Measurements from ENCODE around the gene MED14.

The MED14 gene

DNA sequence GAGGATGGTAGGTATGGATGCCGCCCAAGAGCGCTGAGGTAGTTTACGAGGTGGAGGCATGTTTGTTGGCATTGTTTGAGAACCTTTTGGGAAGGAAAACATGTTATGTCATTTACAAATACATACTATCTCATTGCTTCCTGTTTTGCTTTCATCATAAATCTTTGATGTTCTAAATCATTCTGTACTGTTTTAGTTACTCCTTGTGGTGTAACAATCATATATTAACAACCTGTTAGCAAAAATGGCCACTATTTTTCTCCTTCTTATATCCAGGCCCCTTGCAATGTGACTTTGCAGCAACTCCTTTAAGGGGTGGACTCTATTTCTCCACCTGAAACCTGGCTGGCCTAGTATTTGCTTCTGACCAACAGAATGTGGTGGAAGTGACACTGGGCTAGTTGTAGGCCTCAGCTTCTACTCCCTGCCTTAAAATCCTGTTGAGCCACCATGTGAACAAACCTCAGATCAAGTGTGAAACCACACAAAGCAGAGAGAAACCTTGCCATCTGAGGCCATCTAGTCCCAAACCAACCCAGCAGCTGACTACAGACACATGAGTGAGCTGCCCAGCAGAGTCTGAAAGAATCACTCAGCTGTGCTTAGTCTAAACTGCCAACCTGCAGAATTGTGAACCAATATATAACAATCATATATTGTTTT is 72.1 kb downstream of the MED14 start:
- no peak for DNase-seq

DNA sequence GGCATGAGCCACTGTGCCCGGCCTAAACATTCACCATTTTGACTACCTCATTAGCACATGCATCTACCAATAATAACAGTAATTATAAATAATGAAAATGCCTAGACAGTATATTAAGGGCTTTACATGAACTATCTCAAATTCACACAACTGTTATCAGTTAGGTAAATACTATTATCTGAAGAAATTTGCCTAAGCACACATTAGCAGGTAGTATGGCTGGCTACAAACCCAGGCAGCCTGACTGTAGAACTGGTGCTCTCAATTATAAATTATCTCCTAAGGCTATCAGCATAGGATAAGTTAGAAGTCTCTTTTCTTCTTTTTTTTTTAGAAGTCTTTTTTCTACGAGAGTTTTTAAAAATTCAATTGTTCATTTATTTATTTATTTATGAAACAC is 73.9 kb downstream of the MED14 start:
- DNase-seq, result no peak

DNA sequence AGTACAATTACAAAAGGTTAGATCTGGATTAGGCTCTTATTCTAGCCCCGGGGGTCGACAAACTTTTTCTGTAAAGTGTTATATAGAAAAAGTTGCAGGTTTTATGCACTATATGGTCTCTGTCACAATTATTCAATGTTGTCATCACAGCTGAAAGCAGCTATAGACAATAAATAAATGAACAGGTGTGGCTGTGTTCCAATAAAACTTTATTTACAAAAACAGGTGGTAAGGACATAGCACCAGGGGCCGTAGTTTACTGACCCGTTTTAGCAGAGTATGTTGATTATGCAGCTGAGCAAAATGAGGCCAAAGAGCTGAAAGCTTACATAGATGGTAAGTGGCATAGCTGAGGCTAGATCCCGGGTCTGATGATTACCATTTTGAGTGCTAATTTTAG is 75.0 kb downstream of the MED14 start:
- DNase-seq, result no peak

DNA sequence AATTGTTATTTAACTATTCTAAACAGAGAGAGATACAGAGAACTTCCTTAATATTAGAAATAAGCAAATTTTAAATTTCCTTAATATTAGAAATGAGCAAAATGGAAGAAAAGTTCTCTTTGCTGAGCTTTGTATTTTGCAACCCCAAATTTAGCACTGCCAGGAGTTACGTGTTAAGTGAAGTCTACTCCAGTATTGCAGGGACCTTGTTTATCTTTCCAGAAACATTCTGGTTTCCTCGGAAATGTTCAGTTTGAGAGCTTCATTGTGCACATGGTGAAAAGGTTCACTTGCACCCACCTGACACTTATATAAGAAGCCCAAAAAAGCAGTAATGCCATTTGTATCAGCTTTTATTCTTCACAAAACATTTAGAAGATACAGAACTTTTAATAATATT is 81.8 kb downstream of the MED14 start:
- DNase-seq, result no peak

DNA sequence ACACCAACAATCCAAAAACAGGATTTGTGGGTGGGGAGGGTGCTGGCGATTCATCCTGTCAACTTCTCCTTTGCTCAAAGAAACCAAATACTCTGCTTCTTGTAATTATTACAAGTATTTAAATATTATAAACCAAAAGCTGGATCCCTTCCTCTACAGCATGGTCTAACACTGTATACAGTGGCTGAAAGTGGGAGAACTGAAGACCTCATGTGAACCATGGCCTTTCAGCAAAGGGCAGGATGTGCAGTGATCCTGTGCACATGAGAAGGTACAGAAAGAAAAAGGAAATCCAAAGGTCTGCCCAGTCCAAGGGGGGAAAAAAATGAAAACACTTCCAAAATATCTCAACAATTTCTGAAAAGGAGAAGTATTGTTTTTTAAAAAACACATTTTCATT is 82.7 kb downstream of the MED14 start:
- DNase-seq, result no peak

DNA sequence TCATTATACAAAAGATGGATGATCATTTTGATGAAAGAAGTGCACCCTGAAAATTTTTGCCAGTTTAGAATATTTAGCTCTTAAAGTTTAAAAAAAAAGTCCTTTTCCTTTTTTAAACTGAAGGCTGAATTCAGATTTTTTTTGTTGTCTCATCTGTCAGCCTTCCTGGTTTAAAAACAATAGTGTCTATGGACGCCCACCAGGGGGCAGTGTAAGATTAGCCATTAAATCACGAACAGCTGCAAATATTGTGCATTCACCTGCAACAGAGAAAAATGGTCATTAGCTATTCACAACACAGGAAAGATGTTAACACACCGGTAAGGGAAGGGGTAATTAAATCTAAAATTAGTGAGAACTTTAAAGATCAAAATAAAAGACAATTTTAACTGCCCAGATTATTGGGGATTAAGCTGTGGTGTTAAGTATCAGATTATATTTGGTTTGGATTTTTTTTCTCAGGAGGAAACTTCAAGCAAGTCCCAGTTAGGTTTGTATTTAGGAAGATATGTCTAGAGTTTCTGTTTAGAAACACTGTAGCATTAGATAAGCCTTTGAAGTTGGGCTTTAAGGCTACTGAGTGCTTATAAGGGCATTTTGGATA is 83.6 kb downstream of the MED14 start:
- DNase-seq, result peak; percentile 56

DNA sequence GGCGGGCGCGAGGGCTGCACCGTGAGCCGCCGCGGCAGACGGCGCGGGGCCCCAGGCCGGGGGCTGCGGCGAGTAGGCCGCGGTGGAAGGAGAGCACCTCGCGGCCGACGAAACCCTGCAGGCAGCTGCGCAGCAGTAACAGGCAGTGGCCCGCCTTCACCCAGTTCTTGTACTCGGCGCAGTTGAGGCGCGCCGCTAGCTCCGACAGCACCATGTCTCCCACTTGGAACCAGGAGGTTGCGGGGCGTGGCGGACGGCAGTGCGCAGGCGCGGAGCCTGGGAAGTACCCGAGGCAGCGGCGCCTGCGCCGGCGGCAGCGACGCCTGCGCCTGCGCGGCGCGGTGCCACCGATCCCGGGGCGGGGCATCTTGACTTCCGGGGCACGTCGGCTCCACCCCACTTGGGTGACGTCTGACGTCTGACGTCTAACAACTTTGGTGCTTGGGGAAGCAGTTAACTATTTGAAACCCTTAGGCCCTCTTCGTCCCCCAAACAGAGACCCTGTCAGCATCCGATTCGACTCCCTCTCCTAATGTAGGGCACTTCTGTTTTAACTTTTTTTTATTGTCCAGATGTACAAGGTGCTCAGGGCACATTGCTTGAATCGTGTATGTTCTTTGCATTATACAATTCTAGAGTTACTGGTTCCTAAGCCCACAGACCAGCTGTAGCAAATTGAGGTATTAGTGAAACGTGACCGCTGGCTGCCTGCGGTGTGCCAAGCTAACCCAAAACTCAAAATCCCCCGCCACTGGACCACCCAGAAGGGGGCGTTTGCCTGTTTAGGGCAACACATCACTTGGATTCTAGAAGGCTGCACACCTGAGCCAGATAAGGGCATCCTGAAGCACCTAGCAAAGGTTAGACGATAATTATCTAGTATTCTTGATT is 87.8 kb downstream of the MED14 start, which contains the start of gene CXorf38:
CXorf38 (minus strand) TSS at position 255 of the 891 bp plus-strand sequence; CDS start at position 214, 41 bp downstream.
- DNase-seq, result peak; percentile 88

DNA sequence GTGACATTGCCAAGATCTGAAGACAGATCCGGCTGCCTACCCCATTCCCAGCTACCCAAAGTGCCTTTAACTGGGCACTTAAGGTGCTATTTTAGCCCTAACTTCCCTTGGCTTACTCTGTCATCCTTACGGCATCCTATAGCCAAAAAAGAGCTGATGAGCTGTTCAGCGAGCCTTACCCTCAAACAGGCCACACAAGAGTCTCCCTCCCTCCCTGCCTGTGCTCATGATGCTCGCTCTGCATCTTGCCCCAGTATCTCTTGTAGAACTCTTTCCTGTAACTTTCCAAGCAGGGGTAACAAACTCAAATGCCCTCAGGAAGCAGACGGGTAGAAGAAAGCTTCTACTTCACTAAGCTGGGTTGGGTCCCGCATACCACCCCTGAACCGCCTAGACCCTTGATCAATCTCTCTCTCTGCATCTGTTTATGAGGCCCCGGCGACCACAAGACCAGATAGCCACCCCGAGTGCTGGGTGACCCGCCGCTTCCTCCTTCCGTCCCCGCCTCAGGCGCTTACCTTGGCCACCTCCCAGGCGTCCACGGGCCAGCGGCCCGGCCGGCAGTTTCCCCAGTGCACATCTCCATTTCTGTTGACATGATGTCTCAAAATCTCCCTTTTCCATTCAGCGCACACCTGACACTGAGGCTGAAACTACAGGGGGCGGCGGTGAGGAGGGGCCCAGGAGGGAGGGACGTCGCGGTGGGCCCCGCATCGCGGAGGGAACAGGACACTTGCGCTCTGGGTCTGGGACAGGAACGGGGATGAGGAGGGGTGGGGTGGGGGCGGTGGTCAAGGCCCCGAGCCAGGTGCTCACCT is 88.6 kb downstream of the MED14 start:
- peak; percentile 12 for DNase-seq

DNA sequence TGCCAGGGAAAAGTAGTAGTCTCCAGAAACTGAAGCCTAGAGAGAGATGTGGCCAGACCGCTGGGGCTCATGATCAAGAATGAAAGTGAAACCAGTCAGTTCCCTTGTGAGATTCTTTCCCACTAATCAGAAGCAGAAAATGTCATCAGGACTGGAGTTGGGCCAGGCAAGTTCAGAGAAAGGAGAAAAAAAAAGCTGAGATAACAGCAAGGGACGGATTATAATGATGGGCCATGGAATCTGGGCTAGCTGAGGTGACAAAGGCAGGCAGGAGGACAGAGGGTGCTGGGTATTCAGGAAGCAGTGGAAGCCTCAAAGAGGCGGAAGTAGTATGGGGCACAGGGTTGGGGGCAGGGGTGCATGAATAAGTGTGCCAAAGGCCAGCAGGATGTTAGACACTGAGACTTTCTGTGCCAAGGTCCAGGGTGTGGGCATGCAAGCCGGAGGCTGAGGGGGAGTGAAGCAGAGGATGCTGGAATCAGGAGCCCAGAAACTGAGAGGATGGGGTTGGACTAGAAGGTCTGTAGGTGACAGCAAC is 90.5 kb downstream of the MED14 start:
- DNase-seq, result peak; percentile 6

DNA sequence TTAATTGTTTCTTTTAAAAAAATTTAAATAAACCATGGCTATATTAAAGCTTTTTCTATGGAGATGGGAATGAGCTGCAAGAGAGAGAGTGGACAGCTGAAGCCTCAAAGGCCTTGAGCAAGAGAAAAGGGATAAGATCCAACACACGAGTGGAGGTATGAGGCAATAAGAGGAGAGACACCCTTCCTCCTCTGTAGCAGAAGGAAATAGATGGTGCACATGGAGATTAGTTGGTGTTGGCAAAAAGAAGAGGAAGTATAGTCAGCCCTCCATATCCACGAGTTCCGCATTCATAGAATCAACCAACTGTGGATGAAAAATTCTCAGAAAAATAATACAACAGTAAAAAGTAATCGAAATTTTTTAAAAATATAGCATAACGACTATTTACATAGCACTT is 91.2 kb downstream of the MED14 start:
- DNase-seq, result no peak

DNA sequence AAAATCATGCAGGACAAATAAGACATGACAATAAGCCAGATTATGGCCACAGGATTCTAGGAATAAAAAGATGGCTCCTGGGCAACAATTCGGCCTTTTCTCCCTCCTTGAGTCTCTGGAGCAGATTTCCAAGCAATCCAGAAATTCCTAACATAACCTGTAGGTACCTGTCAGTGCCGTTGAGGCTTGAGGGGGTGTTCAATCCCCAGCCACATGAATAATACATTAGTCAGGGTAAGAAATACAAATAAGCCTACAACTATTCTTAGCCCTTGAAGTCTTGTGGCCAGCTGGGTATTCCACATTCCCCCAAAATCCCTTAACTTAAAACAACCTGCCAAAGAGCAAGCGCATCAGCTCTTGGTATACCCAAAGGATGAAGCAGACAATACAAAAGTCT is 97.7 kb downstream of the MED14 start:
- no peak for DNase-seq

DNA sequence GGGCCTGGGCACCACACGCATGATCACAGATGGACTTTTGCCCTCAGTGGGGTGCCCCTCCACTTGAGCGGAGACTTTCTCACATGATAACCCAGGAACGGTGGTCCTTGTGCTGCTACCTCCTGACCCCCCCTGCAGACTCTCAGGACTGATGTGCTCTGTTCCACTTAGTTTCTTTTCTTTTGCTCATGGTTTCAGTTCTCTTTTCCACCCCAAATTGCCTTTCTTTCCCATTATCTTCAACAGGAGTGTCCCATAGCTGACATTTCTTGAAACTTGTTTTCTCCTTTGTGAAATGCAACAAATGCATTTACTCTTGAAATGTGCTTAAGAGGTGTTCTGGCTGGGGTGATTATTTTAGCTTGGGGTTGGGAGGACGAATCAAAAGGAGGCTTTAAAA is 103.1 kb downstream of the MED14 start:
- no peak for DNase-seq

DNA sequence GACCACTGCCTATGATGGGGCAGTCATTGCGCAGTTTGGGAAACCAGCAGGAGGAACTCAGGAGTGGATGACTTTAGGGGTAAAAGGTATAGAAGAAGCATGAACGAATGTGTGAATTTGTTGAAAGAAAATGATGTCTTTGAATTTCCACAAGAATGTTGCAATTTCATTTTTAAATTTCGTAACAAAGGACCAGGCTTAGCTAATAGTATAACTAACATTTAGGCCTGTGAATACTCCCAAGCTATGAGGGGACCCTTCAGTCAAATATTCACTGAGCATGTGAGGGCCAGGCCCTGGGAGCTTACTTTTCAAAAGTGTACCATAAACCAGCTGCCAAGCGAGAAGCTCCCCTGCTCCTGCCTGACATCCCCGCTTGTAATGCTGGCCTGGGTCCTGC is 106.8 kb downstream of the MED14 start:
- DNase-seq, result no peak

DNA sequence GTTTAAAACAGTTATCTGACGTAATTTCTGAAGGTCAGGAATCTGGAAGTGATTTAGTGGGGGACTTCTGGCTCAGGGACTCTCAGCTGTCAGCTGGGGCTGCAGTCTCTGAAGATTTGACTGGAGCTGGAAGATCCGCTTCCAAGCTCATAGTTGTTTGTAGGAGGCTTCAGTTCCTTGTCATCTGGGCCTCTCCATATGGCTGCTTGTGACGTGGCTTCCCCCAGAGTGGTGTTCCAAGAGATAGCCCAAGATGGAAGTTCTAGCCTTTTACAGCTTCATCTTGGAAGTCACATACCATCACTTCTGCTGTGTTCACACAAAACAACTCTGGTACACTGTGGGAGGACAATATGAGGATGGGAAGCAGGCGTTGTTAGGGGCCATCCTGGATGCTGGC is 110.0 kb downstream of the MED14 start:
- no peak for DNase-seq

DNA sequence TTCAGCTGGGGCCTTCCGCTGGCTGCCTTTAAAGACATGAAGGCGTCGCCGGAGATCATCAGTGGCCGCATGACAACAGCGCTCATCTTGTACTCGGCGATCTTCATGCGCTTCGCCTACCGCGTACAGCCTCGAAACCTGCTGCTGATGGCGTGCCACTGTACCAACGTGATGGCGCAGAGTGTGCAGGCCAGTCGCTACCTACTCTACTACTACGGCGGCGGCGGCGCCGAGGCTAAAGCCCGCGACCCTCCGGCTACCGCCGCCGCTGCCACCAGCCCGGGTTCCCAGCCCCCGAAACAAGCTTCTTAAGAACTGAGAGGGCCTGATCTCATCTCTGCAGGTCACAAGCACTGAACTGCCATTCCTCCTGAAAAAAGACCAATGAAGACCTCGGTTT is 111.7 kb downstream of the MED14 start:
- no peak for DNase-seq

DNA sequence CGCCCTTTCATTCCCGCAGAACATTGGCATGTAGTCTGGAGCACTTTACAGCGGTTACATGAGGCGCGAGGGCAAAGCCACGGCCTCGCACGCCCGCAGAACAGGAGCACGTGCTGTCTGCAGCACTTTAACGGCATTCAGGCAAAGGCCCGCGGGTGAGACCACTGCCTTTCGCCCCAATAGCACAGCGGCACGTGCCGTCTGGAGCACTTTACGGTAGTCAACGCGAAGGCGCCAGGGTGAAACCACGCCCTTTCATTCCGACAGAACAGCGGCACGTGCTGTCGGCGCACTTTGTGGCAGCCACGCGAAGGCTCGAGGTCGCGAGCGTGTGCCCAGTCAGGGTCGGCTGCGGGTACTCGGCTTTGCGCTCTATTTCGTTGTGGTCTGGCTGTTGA is 112.2 kb downstream of the MED14 start, which contains the start of gene MPC1L:
MPC1L (plus strand) TSS at position 290 of the 398 bp plus-strand sequence. CDS start 138 bp downstream, outside the sequence.
- DNase-seq, result no peak

DNA sequence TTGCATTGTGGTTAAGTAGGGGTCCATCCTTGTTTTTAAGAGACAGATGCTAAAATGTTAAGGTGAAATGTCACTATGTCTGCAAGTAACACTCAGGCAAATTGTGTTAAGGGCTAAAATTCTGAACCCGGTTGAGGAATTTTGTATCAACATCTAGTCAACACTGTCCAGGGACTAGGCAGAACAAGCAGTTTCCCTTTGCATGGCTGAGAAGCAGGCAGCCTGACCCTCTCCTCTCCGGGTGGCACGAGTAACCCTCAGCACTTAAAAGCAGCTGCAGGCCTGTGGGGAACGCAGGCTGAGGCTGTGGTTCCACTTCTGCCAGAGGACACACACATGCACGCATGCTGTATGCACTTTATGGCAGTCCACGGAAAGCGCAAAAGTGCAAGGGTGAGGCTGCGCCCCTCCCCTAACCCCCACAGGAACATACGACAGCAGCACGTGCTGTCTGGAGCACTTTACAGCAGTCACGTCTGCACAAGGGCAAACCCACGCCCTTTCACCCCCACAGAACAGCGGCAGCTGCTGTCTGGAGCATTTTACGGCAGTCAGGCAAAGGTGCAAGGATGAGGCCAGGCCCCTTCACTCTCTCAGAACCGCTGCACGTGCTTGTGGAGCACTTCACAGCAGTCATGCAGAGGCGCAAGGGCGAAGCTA is 112.7 kb downstream of the MED14 start:
- DNase-seq, result no peak

DNA sequence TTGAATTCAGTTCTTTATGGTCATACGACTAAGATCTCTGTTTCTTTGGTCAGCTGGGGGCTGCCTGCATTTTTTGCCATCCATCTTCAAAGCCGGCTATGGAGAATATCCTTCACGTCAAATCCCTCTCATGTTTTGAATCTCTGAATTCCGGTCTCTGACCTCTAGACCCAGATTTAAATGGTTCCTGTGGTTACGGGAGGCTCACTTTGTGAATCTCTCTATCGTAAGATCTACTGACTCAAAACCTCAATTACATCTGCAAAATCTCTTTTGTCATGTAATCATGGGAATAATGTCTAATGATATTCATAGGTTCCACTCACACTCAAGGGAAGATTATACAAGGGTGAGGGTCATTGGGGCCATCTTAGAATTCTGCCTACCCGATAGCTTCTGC is 117.8 kb downstream of the MED14 start:
- no peak for DNase-seq

DNA sequence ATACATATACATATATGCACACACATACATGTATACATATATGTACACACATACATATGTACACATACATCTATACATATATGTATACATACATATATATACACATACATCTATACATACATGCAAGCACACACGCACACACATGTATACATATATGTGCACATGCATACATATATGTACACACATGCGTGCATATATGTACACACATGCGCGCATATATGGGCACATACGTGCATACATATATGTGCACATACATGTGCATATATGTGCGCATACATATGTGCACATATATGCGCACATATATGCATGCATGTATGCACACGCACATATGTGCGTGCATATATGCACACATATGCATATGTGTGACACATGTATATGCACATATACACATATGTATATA is 119.4 kb downstream of the MED14 start:
- no peak for DNase-seq

DNA sequence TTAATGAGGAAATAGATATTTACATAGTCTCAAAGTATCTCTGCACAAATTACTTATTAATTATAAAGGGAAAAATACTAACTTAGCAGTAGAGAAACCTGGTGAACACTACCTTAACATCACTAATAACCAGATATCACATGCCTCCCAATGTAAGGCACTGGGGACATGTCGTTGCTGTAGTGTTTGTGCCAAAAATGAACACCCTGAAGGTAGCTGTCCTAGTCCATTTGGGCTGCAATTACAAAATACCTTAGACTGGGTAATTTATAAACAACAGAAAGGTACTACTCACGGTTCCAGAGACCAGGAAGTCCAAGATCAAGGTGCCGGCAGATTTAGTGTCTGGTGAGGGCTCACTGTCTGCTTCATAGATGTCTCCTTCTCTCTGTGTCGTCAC is 122.8 kb downstream of the MED14 start:
- no peak for DNase-seq

DNA sequence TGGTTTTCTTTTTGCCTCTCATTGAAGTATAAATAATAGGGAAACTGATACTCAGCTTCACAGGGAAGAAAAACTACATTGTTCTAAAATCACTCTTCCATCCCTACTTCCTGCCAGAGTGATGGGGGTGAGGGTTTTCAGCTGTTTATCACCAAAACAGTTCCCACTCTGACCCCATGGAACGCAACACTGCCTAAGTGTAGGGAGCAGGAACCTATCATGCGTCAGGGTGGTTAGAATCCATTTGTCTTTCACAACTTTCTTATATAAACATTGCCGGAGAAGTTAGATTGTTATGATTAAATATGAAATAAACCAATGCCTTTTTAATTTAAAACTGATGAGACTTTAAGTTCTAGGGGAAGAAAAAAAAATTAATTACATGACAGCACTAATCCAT is 128.0 kb downstream of the MED14 start:
- no peak for DNase-seq

DNA sequence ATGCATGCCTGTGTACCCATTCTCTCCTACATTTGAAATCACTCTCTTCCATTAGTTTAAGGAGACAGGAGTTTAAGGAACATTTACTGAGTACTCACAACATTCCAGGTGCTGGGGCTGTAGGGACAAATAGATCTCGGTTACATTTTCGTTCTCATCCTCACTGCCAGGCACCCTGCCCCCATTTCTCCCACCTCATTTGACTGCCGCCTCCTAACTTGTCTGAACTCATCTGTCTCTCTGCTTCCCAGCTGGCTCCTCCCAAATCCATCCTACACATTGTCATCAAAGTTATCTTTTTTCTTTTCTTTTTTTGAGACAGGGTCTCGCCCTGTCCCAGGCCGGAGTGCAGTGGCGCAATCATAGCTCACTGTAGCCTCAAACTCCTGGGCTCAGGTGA is 131.9 kb downstream of the MED14 start:
- DNase-seq, result no peak
